ENCODE results near the gene VTI1A.

The VTI1A gene

DNA sequence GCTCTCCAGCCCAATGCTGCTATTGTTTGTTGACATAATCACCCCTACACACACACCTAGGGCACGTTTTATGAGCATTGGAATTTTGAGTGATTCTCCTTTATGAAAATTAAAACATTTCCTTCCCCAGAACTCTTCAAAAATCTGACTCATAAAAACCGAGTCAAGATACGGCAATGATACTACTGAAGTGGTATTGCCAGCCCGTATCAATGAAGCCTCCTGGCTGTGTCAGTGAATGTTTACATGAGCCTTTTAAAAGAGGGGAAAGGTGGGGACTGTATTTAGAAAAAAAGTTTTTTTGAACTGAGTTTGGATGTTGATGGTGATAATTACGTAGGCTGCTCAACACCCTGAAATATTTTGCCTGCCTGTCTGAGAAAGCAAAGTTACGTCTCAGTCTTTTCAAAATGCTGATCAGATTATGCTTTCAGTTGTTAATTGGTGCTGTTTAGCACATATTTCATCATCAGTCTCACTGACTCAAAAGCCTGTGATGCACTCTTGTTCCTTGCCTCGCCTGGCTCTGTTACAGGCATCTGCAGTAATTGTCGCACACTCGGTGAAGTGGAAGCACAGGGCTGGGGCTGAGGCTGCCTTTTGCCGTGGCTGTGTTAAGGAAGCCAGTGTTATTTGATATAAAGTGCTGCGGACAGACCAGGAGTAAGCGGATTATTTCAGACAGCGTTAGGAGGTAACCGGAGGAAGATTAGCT is 345.6 kb downstream of the VTI1A start:
- DNase-seq = no peak

DNA sequence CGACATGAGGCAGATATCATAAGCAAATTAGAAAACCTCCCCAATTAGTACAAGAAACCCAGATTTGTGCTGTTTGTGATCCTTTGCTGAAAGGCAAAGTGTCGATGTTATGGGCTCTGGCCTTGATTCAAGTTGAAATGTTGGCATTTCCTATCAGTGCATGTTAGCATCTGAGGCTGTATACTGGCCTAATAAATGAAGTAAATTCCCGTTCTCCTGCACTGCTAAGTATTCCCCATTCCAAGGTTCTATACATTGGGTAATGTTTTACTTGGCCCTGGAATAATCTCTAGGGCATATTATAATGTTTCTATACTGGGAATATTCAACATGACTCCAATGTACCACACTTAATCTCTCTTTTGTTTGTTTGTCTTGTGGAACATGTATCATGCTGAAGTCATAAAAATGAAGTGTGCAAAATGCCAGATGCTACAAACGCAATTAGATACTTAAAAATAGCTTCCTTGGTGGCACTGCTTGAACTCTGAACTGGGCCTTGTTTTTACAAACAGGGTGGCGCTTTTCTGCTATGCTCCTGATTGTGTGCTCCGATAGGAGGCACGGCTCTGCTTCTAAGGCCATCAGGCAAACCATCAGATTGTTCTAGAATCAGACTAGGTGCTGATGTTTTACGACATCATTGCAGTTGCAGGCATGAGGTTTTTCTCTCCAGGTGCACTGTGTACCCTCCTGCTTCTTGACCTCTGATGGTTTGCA is 346.3 kb downstream of the VTI1A start:
- no peak for DNase-seq

DNA sequence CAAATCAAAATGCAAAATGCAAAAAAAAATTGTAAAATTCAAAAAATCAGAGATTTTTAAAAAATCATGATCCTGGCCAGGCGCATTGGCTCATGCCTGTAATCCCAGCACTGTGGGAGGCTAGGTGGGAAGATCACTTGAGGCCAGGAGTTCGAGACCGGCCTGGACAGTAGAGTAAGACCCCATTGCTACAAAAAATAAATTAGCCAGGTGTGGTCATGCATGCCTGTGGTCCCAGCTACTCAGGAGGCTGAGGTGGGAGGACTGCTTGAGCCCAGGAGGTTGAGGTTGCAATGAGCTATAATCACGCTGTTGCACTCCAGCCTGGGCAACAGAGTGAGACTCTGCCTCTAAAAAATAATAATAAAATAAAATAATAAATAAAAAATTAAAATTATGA is 347.2 kb downstream of the VTI1A start:
- no peak for DNase-seq

DNA sequence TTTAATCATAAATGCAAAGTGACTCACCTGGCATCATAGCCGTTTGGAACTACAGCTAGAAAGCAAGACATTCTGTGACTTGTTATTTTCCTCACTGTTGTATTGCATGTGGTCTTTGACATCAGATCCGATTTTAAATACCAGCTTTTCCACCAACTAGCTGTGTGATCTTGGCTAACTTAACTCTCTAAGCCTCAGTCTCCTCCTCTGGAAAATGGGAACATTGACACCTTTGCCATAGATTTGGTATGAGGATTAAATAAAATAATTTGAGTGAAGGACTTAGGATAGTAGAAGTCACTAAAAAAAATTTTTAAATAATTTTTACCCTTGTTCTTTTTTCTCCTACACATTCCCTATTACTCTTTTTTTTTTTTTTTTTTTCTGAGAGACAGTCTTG is 348.1 kb downstream of the VTI1A start:
- DNase-seq = no peak

DNA sequence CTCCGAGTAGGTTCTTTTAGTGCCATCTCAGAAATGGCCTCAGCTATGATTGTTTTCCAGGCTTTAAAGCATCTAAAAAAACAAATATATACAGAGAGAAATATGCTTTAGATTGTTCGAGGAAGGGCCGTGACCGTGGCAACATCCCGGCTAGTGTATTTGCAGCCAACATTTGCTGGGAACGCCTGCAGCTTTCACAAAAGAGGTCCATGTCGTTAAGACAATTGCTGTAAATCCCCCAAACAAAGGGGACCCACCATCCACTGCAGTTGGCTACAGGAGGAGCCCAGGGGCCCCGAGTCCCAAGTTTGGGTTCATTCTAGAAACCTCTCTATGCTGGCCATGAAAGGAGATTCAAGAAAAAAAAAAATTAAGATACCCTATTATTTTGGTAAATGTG is 350.2 kb downstream of the VTI1A start:
- no peak for DNase-seq

DNA sequence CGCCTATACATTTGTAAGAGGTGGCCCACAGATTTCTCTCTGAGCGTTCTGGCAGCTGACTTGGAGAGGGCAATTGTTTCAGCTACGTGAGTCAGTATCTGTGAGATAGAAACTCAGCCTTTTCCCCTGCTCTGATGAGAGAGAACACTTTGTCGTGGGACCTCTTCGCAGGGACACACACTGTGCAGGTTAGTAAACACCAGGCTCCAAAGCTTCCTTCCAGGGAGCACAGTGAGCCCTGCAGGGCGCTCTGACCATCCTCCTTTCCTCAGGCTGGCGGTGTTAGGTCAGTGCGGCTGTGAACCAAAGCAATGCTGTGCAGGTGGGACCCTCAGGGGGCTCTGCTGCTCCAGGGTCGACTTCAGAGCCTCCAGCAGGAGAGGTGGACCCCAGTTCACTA is 350.8 kb downstream of the VTI1A start:
- no peak for DNase-seq

DNA sequence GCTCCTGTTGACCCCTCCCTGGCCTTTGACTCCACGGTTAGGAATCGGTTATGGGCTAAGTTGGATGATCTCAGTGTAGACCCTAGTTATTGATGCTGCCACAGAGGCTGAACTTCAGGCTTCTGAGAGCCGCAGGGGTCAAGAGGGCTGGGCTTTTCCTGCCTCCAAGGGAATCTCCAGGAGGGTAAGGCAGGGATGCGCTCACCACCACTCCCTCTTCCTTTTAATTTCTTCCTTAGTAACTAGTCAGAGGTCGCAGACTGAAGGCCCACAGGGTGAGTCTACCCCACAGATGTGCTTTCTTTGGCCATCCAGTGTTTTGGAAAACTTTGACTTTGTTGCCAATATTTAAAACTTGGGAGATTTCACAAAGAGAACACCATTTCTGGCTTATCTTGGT is 352.0 kb downstream of the VTI1A start:
- no peak for DNase-seq

DNA sequence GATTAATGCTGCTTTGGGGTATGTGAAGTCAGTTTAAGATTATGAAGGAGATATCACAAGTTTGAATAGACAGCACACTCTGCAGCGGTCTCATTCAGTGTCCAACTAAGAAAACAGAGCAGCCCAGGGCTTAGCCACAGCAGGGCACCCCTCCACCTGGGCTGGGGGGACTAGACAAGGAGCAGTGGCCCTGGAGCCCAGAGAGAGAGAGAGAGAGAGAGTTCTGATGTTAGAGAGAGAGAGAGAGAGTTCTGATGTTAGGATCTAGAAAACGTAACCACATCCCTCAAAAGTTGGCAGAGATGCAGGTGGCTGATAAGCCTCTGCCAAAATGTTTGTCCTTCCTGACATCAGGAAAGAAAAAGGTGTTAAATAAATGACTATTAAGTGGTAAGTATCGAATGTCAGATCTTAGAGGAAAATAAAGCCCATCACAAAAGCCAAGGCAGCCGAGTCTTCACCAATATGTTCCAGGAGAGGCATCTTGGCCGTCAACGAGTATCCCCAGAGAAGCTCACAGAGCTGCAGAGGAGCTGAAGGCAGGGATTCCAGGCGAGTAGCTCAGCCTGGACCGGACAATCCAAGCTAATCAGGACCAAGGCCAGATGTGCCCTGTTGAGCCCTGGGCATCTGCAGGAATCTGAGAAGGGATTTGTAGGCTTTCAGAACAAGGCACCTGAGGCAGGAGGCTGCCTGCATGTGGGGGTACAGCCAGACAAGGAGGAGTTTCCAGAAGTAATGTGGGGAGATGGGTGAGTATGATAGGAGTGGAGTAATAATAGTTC is 352.9 kb downstream of the VTI1A start:
- DNase-seq = no peak

DNA sequence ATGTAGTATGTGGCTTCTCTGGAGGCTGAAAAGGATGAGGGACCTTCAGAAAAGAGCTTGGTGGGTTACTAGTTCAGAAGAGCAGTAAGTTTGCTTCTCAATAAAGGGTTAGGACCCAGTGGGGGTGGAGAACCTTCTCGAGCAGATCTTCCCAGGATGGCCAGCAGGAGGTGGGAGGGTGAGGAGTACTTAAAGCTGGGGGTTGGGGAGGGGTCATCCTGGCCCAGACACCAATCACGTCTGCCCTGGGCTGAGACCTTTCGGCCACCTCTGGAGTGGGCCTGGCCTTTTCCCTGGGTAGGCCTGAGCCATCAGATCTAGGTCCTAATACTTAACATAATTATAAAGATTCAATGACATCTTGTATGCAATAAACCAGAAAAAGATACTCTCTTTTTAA is 354.0 kb downstream of the VTI1A start:
- DNase-seq = no peak

DNA sequence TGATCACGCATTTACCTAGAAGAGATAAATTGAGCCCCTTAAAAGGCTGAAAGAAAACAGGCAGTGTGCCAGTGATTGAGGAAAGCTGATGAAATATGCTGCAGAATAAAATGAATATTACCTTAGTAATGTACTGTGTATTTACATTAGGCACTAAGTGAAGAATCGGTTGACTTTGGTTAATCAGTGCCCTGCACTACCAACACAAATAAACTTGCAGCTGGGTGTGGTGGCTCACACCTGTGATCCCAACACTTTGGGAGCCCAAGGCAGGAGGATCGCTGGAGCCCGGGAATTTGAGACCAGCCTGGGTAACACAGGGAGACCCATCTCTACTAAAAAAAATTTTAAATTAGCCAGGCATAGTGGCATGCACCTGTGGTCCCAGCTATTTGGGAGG is 354.7 kb downstream of the VTI1A start:
- DNase-seq = no peak

DNA sequence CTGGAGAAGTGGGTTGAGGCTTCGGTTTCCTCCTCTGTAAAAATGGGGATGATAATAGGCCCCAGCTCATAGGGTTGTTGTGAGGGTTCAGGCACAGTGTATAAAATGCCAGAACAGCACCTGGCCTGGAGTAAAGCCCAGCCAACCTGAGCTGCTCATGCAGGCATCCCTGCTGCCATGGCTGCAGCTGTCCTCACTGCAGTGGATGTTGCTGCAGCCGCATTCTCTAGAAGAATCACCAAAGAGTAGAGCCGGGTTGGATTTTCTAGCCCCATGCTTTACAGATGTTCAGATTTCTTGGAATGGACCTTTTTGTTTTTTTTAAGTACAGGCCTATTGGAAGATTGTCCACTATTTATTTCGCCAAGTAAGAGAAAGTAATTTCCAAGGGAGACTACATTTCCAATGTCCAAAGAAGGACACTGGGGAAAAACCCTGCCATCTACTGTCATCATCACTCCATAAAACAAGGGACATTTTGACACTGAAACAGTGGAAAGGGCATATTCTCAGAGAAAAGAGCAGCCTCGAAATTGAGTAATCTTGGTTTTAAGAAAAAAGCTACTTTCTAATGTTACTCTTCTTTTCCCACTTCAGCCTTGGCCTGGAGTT is 355.5 kb downstream of the VTI1A start:
- no peak for DNase-seq

DNA sequence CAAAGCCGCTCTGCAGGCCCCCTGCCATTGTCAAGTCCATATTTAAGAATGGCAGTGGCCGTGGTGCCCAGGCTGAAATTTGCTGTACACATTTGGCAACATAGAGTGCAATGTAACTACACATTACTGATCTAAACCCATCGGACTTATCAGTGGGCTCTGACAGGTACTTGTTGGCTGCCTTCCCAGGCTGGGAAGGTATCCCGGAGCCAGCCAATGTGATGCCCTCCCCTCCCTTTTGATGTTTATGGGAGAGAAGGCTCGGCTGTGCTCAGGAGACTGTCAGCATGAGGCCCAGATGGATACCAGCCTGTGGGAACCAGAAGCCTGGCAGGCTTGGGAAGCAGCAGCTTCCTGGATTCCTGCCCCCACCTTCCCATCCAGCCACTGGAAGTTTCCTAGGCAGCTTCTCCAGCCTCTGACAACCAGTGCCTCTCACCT is 357.0 kb downstream of the VTI1A start:
- no peak for DNase-seq

DNA sequence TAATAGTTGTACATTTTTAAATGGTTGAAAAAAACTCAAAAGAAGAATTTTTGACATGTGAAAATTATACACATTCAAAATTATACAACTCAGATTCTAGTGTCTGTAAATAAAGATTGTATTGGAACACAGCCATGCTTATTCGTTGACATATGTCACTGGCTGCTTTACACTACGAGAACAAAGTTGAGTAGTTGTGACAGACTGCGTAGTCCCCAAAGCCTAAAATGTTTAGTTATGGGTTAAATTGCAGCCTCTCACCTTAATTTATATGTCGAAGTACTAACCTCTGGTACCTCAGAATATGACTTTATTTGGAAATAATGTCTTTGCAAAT is 358.2 kb downstream of the VTI1A start:
- DNase-seq = no peak

DNA sequence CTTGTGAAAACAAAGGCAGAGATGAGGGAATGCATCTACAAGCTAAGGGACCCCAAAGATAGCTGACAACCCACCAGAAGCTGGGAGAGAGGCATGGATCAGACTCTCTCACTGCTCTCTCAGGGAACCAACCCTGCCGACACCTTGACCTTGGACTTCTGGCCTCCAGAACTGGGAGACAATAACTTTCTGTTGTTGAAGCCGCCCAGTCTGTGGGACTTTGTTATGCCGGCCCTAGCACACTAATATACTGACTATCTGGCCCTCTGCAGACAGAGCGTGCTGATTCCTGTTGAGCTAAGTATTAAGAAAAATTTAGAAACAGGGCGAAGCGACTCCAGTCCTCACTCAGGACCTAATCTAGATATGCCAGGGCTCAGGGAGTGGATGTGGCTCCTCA is 358.7 kb downstream of the VTI1A start:
- no peak for DNase-seq

DNA sequence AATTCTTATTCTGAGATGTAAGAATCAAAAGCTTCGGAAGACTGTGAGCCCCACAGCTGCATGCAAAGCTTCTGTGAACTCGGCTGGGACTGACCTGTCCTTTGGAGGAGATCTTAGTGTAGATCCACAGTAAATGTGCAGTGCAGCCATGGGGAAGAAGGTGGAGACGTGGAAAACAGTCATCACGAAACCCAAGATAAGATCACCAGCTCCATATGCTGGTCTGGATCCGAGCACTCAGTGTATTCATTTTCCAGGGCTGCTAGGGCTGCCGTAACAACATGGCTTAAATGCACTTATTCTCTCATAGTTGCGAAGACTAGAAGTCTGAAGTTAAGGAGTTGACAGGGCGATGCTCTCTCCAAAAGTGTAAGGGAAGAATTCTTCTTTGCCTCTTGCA is 360.0 kb downstream of the VTI1A start:
- DNase-seq = no peak

DNA sequence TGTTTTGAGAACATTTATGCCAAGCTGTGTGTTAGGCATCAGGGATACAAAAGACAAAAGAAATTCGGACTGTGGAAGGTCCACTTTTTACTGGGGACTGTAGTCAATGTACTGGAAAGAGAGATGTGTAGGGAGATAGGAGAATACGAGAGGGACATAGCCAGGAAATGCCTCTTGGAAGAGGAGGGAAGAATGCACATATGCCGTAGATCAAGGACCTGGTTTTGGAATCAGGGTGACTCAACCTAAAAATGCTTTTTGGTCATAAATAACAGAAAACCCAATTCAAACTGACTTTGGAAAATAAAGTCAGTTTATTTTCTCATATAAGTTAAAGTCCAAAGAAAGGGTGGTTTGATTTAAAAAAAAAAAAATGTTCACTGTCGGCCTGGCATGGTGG is 362.7 kb downstream of the VTI1A start:
- DNase-seq = no peak

DNA sequence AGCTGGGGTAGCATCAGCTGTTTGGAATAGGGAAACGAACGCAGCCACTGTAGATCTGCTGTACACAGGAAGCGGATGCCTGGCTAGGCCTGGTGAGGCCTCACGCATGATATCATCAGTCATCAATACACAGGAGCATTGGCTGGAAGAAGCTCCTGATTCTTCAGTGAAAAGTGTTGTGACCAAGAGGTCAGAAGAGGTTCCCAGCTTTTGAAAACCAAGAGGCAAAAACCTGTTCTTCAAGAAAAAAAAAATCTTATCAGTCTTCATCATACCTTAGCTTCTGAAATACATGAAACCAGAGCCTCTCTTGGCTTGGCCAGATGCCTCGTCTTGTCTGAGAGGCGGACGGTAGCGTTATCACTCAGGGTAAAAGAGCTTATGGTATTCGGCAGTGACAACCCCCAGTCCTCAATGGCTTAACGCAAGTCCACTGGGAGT is 363.7 kb downstream of the VTI1A start:
- DNase-seq = no peak

DNA sequence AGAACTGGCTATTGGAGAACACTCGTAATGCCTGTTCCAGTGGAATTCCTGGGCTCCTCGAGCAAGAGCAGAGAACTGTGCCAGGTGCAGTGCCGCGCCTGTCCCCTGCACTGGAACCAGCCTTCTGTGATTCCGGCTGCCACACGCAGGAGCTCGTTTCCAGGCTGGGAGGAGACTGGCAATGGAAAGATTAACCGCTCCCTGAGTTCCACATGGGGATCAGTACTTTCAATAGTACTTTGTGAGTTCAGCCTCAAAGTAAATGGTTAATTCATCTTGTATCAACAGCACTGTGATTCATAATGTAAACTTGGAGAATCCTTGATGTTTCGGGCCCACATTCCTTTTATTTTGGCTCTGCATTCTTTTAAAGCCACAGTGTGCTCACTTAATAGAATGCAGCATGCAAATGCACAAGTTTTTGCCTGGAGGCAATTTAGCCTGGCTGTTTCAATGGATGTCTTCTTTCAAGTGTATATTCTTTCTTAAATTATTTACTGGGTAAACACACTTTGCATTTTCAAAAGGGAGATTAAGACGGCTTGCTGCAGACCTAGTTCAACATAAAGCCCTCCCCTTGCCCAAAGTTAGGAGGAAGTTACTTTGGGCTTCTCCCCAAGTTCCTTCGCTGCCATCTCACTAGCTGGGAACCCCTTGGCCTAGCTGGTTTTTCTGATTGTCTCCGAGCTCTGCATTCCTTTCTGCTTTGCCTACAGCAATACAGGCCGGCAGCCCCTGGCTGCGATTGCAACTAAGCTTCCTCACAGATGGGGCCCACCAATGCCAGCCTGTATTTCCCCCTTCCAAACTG is 364.9 kb downstream of the VTI1A start:
- DNase-seq = no peak

DNA sequence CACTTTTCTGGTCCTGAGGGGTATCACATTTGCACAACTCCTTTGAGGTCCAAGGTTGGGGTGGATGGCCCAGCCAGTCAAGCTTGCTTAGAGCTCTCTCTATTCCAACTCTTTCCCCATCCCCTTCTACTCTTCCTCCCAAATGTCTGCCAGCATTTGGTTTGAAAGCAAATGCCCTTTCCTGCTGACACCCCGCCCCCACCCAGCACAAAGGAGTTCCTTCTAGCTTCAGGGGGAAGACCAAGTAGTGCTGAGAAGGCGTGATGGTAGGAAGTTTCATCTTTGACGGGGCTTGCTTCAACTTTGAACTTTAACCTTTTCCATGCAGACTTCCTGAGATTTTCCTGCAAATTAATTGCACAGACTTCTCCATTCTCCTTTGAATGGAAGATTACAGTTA is 365.6 kb downstream of the VTI1A start:
- DNase-seq = no peak

DNA sequence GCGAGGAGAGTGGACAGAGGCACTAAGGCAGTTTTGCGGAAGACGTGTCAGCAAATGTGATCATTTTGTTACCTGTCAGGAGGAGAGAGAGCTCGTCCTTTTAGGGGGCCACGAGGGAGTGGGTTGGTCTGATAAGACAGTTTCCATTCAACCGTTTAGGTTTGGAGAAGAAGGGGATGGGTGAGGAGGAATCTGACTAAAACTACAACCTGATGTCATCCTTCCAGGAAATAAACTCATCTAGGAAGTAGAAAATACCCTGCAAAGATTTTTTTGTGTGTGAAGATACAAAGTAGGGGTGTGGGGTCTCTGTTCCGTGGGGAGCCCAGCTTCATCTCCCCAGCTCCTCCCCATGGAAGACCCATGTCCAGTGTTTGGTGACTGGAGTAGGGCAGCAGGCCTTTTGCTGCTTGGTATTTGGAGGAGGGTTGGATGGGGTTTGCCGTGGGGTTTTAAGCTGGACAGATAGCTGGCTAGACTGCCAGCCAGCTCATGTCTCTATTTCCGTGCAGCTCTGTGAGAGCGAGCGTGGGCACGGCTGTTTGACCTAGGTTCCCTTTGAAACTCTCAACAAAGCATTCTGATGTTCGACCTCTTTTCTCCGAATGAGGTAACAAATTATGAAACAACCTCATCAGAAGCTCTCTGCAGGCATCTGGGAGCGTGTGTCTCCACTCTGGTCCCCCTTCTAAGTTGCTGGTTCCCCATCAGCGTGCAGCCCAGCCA is 367.0 kb downstream of the VTI1A start:
- no peak for DNase-seq

DNA sequence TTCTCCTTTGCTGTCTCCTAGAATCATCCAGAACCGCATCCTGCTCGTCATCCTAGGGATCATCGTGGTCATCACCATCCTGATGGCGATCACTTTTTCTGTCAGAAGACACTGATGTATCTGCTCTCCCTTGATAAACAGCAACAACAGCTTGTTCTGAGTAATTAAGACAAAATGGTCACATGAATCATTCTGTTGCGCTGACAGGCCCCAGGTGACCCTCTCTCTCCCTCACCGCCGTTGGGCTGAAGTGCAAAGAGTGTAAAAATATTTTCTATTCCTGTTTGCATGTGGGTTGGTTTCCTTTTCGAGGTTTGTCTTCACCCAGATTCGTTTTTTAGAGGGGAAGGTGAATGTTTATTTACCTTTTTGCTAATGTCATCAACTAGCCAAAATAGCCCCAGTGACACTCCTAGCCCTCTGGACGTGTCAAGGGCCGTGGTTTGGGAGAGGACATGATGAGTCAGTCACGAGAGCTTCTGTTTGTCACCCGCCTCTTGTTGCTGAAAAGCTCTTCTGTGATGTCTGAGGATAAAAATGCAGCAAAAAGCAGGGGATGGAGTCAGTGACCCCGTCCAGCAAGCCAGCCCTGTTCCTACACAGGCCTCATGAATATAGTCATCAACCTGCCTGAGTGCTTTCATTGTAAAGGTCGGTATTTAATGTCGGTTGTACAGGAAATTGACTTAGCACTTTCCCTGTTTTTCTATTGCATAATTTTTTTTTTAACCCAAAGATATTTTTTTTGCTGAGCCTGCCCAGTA is 368.4 kb downstream of the VTI1A start:
- no peak for DNase-seq

All from CD4-positive, alpha-beta T cell treated with Interleukin-12 subunit alpha and Interleukin-12 subunit beta, for 1 hour (primary cell).